Keratinocyte (primary cell): ENCODE data around the gene OR10H2. TPM values are rescaled to one million over a fixed set of nuclear protein-coding genes. Genes with fewer than 3 reads are reported as not detected.

Experiments used
- DNase-seq: peaks from one replicate; pipeline ENCODE4 v3.0.0-alpha.2; 2011; ENCODE audit warnings: low read depth, missing footprints, low spot score
- FAIRE-seq: peaks from 2 replicates; lab custom pipeline; 2011; peaks lifted over from hg19 to GRCh38; lab: Jason Lieb, UNC
- H2AFZ ChIP-seq: 2 replicates; pipeline ENCODE4 v1.6.0; 2012; ENCODE audit warnings: low read length, control low read depth, inconsistent platforms; ENCODE audit not compliant: control insufficient read depth
- H3K27ac ChIP-seq: 2 replicates; pipeline ENCODE4 v1.5.1; 2011; ENCODE audit warnings: low read length; ENCODE audit not compliant: control insufficient read depth, insufficient read depth
- H3K27me3 ChIP-seq: 3 replicates; pipeline ENCODE4 v1.6.0; 2011; ENCODE audit warnings: low read length; ENCODE audit not compliant: control insufficient read depth, insufficient read depth; ENCODE audit errors: extremely low read depth
- H3K36me3 ChIP-seq, 2 experiments: 2 replicates in 1 of 2; 3 replicates in 1 of 2; pipeline ENCODE4 v1.5.1; 2011; ENCODE audit warnings: low read length in 2 of 2, mild to moderate bottlenecking in 1 of 2; ENCODE audit not compliant: control insufficient read depth in 2 of 2, insufficient read depth in 2 of 2; ENCODE audit errors: extremely low read depth in 1 of 2
- H3K4me1 ChIP-seq: 3 replicates; pipeline ENCODE4 v1.5.1; 2011; ENCODE audit warnings: low read length; ENCODE audit not compliant: control insufficient read depth, insufficient read depth; ENCODE audit errors: extremely low read depth
- H3K4me2 ChIP-seq: 3 replicates; pipeline ENCODE4 v1.6.0; 2011; ENCODE audit warnings: low read depth, low read length; ENCODE audit not compliant: control insufficient read depth, insufficient read depth; ENCODE audit errors: extremely low read depth
- H3K4me3 ChIP-seq, 3 experiments: fragments of 200-600 bp in 1 of 3; sonication (generic) in 1 of 3; 2 replicates in 2 of 3; 3 replicates in 1 of 3; pipeline ENCODE4 v1.5.1; 2011 to 2016; ENCODE audit warnings: low read length in 3 of 3, mild to moderate bottlenecking in 3 of 3, control low read depth in 2 of 3, inconsistent platforms in 1 of 3, low read depth in 1 of 3, mixed read lengths in 1 of 3, mixed run types in 1 of 3, moderate library complexity in 1 of 3; ENCODE audit not compliant: control insufficient read depth in 2 of 3, insufficient read depth in 2 of 3; ENCODE audit errors: extremely low read depth in 1 of 3
- H3K79me2 ChIP-seq: 2 replicates; pipeline ENCODE4 v1.6.0; 2012; ENCODE audit warnings: low read length; ENCODE audit not compliant: control insufficient read depth, insufficient read depth
- H3K9ac ChIP-seq: 3 replicates; pipeline ENCODE4 v1.6.0; 2011; ENCODE audit warnings: low read length; ENCODE audit not compliant: control insufficient read depth, insufficient read depth; ENCODE audit errors: extremely low read depth
- H3K9me1 ChIP-seq: 3 replicates; pipeline ENCODE4 v1.6.0; 2011; ENCODE audit warnings: low read length; ENCODE audit not compliant: control insufficient read depth, insufficient read depth; ENCODE audit errors: extremely low read depth
- H3K9me3 ChIP-seq: 2 replicates; pipeline ENCODE4 v1.5.1; 2012; ENCODE audit warnings: low read depth, low read length; ENCODE audit not compliant: control insufficient read depth
- H4K20me1 ChIP-seq: 3 replicates; pipeline ENCODE4 v1.6.0; 2011; ENCODE audit warnings: low read length; ENCODE audit not compliant: control insufficient read depth, insufficient read depth; ENCODE audit errors: extremely low read depth
- CTCF ChIP-seq, 3 experiments: IDR thresholded peaks in 1 of 3; conservative IDR thresholded peaks in 1 of 3; optimal IDR thresholded peaks in 1 of 3; 2 replicates in 2 of 3; 3 replicates in 1 of 3; pipeline versions ENCODE3 to v1.5.1; 2011; ENCODE audit warnings: low read length in 3 of 3, mild to moderate bottlenecking in 3 of 3, moderate library complexity in 2 of 3, control low read depth in 1 of 3, inconsistent platforms in 1 of 3; ENCODE audit not compliant: insufficient read depth in 2 of 3; ENCODE audit errors: extremely low read depth in 1 of 3
- EZH2 ChIP-seq: IDR thresholded peaks from one replicate; pipeline ENCODE4 v1.6.1; 2012; ENCODE audit warnings: inconsistent platforms, mild to moderate bottlenecking, low read length, moderate library complexity
- dilution Hi-C: fragments of 300-500 bp; cut with MboI; formaldehyde crosslinking; loops from one replicate; pipeline ENCODE4 v1.7.0; 2020; ENCODE audit warnings: low sequenced_read_pairs; ENCODE audit not compliant: extremely low pct_ligation_motif_present
- polyA plus RNA-seq, 5 experiments: library from polyadenylated mRNA; depleted of rRNA in 3 of 5; stranded (reverse) in 3 of 5; stranded (forward) in 1 of 5; unstranded in 1 of 5; fragments of >200 nt; gene quantifications; 1 replicate in 1 of 5; 2 replicates in 3 of 5; 3 replicates in 1 of 5; pipeline versions ENCODE4 v1.2.1 to v1.2.3, GENCODE V29; 2011 to 2012; ENCODE audit warnings: missing spikeins in 2 of 5, low read depth in 1 of 5, low replicate concordance in 1 of 5

The OR10H2 gene
- polyA plus RNA-seq, 1 donor (not counting 4 experiments of a cell fraction or from before 2014, with no cell fraction given), result not detected

- Histone ChIP-seq H3K9me3 (no peaks in the 10 kb centered on the region), H3K9ac (no peak overlapping the region), H4K20me1 (no peaks in the 10 kb centered on the region), H3K4me2 (no peak overlapping the region), H3K27me3 (no peaks in the 10 kb centered on the region), H3K9me1 (no peaks in the 10 kb centered on the region), H3K27ac (no peak overlapping the region), H2AFZ (no peak overlapping the region), H3K36me3 (no peaks in the 10 kb centered on the region), H3K79me2 (no peaks in the 10 kb centered on the region), H3K4me1 (no peaks in the 10 kb centered on the region), H3K4me3 (no peak overlapping the region)
- dilution Hi-C loops, result no loop called here
- DNase-seq, result no peak
- TF ChIP-seq CTCF (optimal IDR thresholded peaks at IDR 0.05 in 1 of 3, IDR thresholded peaks at IDR 0.05 in 1 of 3, conservative IDR thresholded peaks at IDR 0.05 in 1 of 3; ENCODE audit: extremely low read depth in 1 of 3, insufficient read depth in 2 of 3, low read length in 3 of 3), result no peak
- no peak for TF ChIP-seq EZH2
- FAIRE-seq, result no peak
Observed at GRCh38 chr19:15776991-15777970, 49.5 kb downstream of the OR10H2 start.

Other genes starting within 250 kb of the OR10H2 start
- gene PGLYRP2, start 248.5 kb upstream of the OR10H2 start, polyA plus RNA-seq, result not detected in 3 replicates
- 0.43 to 0.62 TPM (median 0.59 TPM) in 3 replicates for gene CYP4F22, start 219.5 kb upstream of the OR10H2 start, polyA plus RNA-seq
- not detected in 3 replicates for gene CYP4F8, start 112.8 kb upstream of the OR10H2 start, polyA plus RNA-seq
- gene CYP4F3, start 87.1 kb upstream of the OR10H2 start, polyA plus RNA-seq, result 0.32 to 1.1 TPM (median 0.76 TPM) in 3 replicates
- gene CYP4F12, start 54.9 kb upstream of the OR10H2 start, polyA plus RNA-seq, result 0.85 to 2.0 TPM (median 1.9 TPM) in 3 replicates
- gene OR10H3, start 10.0 kb downstream of the OR10H2 start, polyA plus RNA-seq, result not detected in 3 replicates
- not detected in 3 replicates for gene OR10H5, start 59.6 kb downstream of the OR10H2 start, polyA plus RNA-seq
- not detected in 3 replicates for gene OR10H1, start 87.6 kb downstream of the OR10H2 start, polyA plus RNA-seq
- 0.06 to 0.15 TPM (median 0.13 TPM) in 3 replicates for gene CYP4F2, start 170.1 kb downstream of the OR10H2 start, polyA plus RNA-seq
- 2.4 to 3.6 TPM (median 3.1 TPM) in 3 replicates for gene CYP4F11, start 206.5 kb downstream of the OR10H2 start, polyA plus RNA-seq
- not detected in 3 replicates for gene OR10H4, start 221.0 kb downstream of the OR10H2 start, polyA plus RNA-seq